Epithelial cell of proximal tubule (primary cell): Measurements from ENCODE around the gene PRSS48. TPM values are rescaled to one million over a fixed set of nuclear protein-coding genes. Genes with fewer than 3 reads are reported as not detected.
A peak's percentile ranks its signal among the peaks of the same experiment; 100 is the strongest.

Experiments used
- DNase-seq: peaks from one replicate; pipeline ENCODE4 v3.0.0-alpha.2; 2011; ENCODE audit warnings: low read depth
- H3K4me3 ChIP-seq: 2 replicates; pipeline ENCODE4 v1.5.1; 2011; ENCODE audit warnings: low read depth, mild to moderate bottlenecking, low read length
- CTCF ChIP-seq: conservative IDR thresholded peaks from 2 replicates; pipeline ENCODE4 v1.5.1; 2012; ENCODE audit warnings: low read depth, mild to moderate bottlenecking, low read length
- total RNA-seq: library from RNA; depleted of rRNA; stranded (reverse); fragments of >200 nt; gene quantifications from 2 replicates; pipeline ENCODE4 v1.2.3, GENCODE V29; 2015

The PRSS48 gene
- total RNA-seq, 1 donor from 2014 or later: not detected

GRCh38 chr4:151236036-151236435 is 40.9 kb upstream of the PRSS48 start:
- no peak overlapping the region for H3K4me3 ChIP-seq
- DNase-seq: no peak
- no peak for TF ChIP-seq CTCF

DNA sequence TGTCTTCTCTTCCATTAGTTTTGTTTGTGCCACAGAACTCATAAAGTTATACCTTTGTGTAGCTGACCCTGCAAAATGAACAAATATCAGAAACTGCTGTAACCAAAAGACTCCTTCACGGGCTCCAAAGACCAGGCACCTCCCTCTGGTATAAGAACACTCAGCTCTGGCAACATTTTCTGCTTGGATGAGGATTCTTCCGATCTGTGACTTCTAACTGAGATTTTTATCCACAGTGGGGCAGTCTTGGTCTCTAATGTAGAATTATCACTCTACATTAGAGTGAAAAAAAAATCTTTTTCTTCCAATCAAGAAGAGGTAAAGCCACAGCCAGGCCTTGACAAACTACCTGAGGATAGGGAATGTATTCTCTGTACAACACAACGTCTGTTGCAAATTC is 38.5 kb upstream of the PRSS48 start:
- no peak for DNase-seq
- peak; percentile 21 for TF ChIP-seq CTCF

DNA sequence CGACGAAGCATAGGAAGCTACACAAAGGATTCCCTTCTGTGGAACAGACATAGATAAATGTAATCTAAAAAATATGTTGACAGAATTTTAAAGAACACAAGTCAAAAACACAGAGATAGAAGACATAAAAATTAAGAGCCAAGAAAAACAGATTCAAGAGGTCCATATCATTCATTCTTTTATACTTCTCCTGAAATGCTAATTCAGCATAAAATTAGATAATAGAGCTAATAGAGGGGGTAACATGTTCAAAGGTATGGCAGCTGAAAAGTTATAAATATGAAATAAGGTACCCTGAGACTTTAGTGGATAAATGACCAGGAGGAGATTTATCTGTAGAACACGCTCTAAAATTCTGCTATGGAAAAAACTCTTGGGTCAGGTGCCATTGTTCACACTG is 37.4 kb upstream of the PRSS48 start:
- no peak for DNase-seq
- no peak for TF ChIP-seq CTCF
- no peak overlapping the region for H3K4me3 ChIP-seq

More for the DNA sequence above, 38.5 kb upstream of the PRSS48 start:
- H3K4me3 ChIP-seq: no peak overlapping the region

DNA sequence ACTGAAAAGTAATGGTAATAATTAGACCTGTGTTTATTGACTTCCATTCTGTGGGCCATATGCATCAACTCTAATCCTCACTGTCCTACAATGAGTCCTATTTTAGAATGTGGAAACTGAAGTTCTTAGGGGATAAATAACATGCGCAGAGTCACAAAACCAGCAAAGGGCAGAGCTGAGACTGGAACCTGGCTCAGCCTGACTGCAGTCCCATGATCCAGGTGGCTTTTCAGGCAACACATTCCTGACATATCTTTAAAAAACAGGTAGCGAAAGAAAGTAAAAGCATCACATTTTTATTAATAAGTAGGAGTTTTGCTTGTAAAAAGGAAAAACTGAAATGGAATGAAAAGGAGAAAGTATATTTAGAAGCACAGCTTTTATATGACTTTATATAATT is 34.7 kb upstream of the PRSS48 start:
- DNase-seq: no peak
- no peak for TF ChIP-seq CTCF
- H3K4me3 ChIP-seq: no peak overlapping the region

GRCh38 chr4:151246742-151247141 is 30.2 kb upstream of the PRSS48 start:
- no peak for TF ChIP-seq CTCF
- H3K4me3 ChIP-seq: no peak overlapping the region
- DNase-seq: no peak

DNA sequence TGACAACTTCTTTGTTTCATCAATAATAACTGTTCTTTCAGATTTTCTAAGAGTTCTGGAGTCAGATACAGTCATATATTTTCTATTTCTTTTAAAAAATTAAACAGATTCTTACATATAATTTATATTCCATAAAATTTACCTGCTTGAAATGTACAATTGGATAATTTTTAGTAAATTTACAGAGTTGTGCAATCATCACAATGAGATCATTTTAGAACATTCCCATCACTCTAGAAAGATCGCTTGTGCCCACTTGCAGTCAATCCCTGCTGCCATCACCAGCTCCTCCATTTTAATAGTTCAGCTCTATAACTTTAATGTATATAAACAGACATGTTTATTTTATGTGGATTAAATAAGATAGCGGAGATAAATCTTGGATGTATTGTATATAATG is 29.6 kb upstream of the PRSS48 start:
- DNase-seq: no peak
- no peak overlapping the region for H3K4me3 ChIP-seq
- TF ChIP-seq CTCF: no peak

DNA sequence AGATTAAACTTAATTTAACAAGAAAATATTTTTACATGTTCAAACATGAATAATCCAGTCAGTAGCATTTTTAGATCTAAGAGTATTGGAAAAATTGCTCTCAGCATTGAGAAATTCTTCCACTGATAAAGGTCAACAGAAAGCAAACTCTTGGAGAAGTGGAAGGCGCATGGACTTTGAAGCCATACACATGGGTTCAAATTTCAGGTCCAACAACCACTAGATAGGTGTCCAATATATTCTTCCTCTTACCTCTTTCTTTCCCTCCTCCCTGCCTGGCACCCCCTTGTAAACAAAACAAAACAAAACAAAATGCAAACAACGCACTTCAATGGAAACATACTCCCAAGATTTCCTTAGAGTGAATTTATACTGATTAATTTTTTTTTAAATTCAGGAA is 28.4 kb upstream of the PRSS48 start:
- no peak for TF ChIP-seq CTCF
- no peak overlapping the region for H3K4me3 ChIP-seq
- no peak for DNase-seq
